SK-N-SH treated with all-trans-retinoic acid at 6 μM for 48 hours (cell line): Measurements from ENCODE around the gene FRMD3.

Experiments used
- ATAC-seq: fragments of 200-7000 bp; cut with Tn5 transposase; 3 replicates; pipeline ENCODE4 v1.9.1; 2020; ENCODE audit warnings: mild to moderate bottlenecking, moderate library complexity
- ARNTL ChIP-seq: fragments of 450-650 bp; formaldehyde crosslinking; IDR thresholded peaks from 2 replicates; pipeline ENCODE4 v1.5.0; 2020; ENCODE audit warnings: low read depth, mild to moderate bottlenecking, moderate library complexity, borderline replicate concordance
- BACH2 ChIP-seq: fragments of 250-450 bp; sonication (Bioruptor Pico); IDR thresholded peaks from 2 replicates; pipeline ENCODE4 v1.9.0; 2021; ENCODE audit warnings: mild to moderate bottlenecking, borderline replicate concordance
- CSDC2 ChIP-seq: fragments of 250-450 bp; sonication (Bioruptor Pico); IDR thresholded peaks from 2 replicates; pipeline ENCODE4 v1.5.0; 2020; ENCODE audit warnings: mild to moderate bottlenecking, moderate library complexity
- GLIS3 ChIP-seq: fragments of 250-450 bp; sonication (Bioruptor Pico); IDR thresholded peaks from 2 replicates; pipeline ENCODE4 v1.5.0; 2020; ENCODE audit warnings: mild to moderate bottlenecking, moderate library complexity
- ISL1 ChIP-seq: fragments of 250-450 bp; sonication (Bioruptor Pico); IDR thresholded peaks from 2 replicates; pipeline ENCODE4 v2.1.2; 2022; ENCODE audit warnings: mild to moderate bottlenecking, moderate library complexity
- OSR1 ChIP-seq: fragments of 250-450 bp; sonication (Bioruptor Pico); IDR thresholded peaks from 2 replicates; pipeline ENCODE4 v1.8.0; 2022; ENCODE audit warnings: moderate library complexity, mild to moderate bottlenecking, inconsistent platforms
- PATZ1 ChIP-seq: fragments of 250-450 bp; sonication (Bioruptor Pico); IDR thresholded peaks from 2 replicates; pipeline ENCODE4 v1.8.0; 2020; ENCODE audit warnings: mild to moderate bottlenecking, moderate library complexity, borderline replicate concordance
- POU6F1 ChIP-seq: fragments of 250-450 bp; sonication (Bioruptor Pico); IDR thresholded peaks from 2 replicates; pipeline ENCODE4 v1.8.0; 2021; ENCODE audit warnings: low read depth, mild to moderate bottlenecking, moderate library complexity, borderline replicate concordance
- PPARA ChIP-seq: fragments of 250-450 bp; sonication (Bioruptor Pico); IDR thresholded peaks from 2 replicates; pipeline ENCODE4 v1.5.0; 2020; ENCODE audit warnings: mild to moderate bottlenecking, borderline replicate concordance
- RARB ChIP-seq: fragments of 250-450 bp; sonication (Bioruptor Pico); IDR thresholded peaks from 2 replicates; pipeline ENCODE4 v1.8.0; 2021; ENCODE audit warnings: mild to moderate bottlenecking, moderate library complexity
- SNAI2 ChIP-seq: fragments of 250-450 bp; sonication (Bioruptor Pico); IDR thresholded peaks from 2 replicates; pipeline ENCODE4 v1.5.0; 2020; ENCODE audit warnings: mild to moderate bottlenecking, moderate library complexity
- TCF4 ChIP-seq: fragments of 250-450 bp; sonication (Bioruptor Pico); IDR thresholded peaks from 2 replicates; pipeline ENCODE4 v1.8.0; 2021; ENCODE audit warnings: mild to moderate bottlenecking, moderate library complexity, borderline replicate concordance
- TOX ChIP-seq: fragments of 250-450 bp; sonication (Bioruptor Pico); IDR thresholded peaks from 2 replicates; pipeline ENCODE4 v1.8.0; 2021; ENCODE audit warnings: mild to moderate bottlenecking, moderate library complexity, borderline replicate concordance
- ZC3H10 ChIP-seq: fragments of 250-450 bp; sonication (Bioruptor Pico); IDR thresholded peaks from 2 replicates; pipeline ENCODE4 v1.5.1; 2021; ENCODE audit warnings: mild to moderate bottlenecking, moderate library complexity
- ZFP3 ChIP-seq: fragments of 250-450 bp; sonication (Bioruptor Pico); IDR thresholded peaks from 2 replicates; pipeline ENCODE4 v1.5.0; 2020; ENCODE audit warnings: mild to moderate bottlenecking, moderate library complexity
- ZFP30 ChIP-seq: fragments of 450-650 bp; formaldehyde crosslinking; IDR thresholded peaks from 2 replicates; pipeline ENCODE4 v1.5.0; 2022; ENCODE audit warnings: mild to moderate bottlenecking, moderate library complexity
- ZNF565 ChIP-seq: fragments of 450-650 bp; formaldehyde crosslinking; conservative IDR thresholded peaks from 2 replicates; pipeline ENCODE4 v1.5.0; 2020; ENCODE audit warnings: low read depth, mild to moderate bottlenecking, moderate library complexity
- ZNF70 ChIP-seq: fragments of 450-650 bp; formaldehyde crosslinking; IDR thresholded peaks from 2 replicates; pipeline ENCODE4 v1.5.0; 2020; ENCODE audit warnings: mild to moderate bottlenecking, moderate library complexity
- TF ChIP-seq, protein P1 (sequence below): fragments of 250-450 bp; sonication (Bioruptor Pico); IDR thresholded peaks from 2 replicates; pipeline ENCODE4 v1.5.1; 2021; ENCODE audit warnings: mild to moderate bottlenecking, moderate library complexity
- TF ChIP-seq, protein P2 (sequence below): fragments of 250-450 bp; sonication (Bioruptor Pico); IDR thresholded peaks from 2 replicates; pipeline ENCODE4 v1.5.0; 2020; ENCODE audit warnings: mild to moderate bottlenecking, moderate library complexity

Gene FRMD3

DNA sequence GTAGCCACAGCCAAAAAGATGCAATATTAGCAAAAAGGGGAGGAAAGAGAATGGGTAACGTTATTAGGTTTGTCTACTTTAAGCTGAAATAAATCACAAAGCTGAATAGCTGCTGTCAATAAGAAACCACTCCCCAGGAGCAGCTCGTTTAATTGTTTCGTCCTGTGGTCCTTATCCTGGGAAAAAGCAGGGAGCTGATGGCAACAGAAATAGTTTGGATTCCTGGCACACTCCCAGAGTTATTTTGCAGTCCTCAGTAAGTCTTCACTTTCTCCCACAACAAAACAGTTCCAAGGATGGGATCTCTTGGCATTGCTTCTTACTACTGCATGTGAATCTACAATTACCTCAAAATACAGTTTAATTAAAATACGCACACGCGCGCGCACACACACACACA, 28.8 kb downstream of the FRMD3 start:
- TF ChIP-seq ZC3H10 (CRISPR knock-in tag): no peak; the same call in 1 of the 2 replicates
- peak; percentile 68; the same call in 1 of the 2 replicates for TF ChIP-seq ISL1 (CRISPR knock-in tag)
- ATAC-seq: peak; percentile 84

GRCh38 chr9:83508067-83508466, 30.1 kb downstream of the FRMD3 start:
- no peak for TF ChIP-seq RARB (CRISPR knock-in tag)
- ATAC-seq: no peak

GRCh38 chr9:83505282-83505681, 32.9 kb downstream of the FRMD3 start:
- TF ChIP-seq ZFP3 (no peak), GLIS3 (CRISPR knock-in tag) (no peak), ISL1 (CRISPR knock-in tag) (no peak), TCF4 (no peak), ZC3H10 (CRISPR knock-in tag) (no peak), OSR1 (CRISPR knock-in tag) (no peak), POU6F1 (CRISPR knock-in tag) (no peak), TOX (no peak), BACH2 (CRISPR knock-in tag) (no peak), ARNTL (CRISPR knock-in tag) (no peak)
- TF ChIP-seq, protein P1, sequence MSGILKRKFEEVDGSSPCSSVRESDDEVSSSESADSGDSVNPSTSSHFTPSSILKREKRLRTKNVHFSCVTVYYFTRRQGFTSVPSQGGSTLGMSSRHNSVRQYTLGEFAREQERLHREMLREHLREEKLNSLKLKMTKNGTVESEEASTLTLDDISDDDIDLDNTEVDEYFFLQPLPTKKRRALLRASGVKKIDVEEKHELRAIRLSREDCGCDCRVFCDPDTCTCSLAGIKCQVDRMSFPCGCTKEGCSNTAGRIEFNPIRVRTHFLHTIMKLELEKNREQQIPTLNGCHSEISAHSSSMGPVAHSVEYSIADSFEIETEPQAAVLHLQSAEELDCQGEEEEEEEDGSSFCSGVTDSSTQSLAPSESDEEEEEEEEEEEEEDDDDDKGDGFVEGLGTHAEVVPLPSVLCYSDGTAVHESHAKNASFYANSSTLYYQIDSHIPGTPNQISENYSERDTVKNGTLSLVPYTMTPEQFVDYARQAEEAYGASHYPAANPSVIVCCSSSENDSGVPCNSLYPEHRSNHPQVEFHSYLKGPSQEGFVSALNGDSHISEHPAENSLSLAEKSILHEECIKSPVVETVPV (CRISPR knock-in tag): no peak
- TF ChIP-seq, protein P2, sequence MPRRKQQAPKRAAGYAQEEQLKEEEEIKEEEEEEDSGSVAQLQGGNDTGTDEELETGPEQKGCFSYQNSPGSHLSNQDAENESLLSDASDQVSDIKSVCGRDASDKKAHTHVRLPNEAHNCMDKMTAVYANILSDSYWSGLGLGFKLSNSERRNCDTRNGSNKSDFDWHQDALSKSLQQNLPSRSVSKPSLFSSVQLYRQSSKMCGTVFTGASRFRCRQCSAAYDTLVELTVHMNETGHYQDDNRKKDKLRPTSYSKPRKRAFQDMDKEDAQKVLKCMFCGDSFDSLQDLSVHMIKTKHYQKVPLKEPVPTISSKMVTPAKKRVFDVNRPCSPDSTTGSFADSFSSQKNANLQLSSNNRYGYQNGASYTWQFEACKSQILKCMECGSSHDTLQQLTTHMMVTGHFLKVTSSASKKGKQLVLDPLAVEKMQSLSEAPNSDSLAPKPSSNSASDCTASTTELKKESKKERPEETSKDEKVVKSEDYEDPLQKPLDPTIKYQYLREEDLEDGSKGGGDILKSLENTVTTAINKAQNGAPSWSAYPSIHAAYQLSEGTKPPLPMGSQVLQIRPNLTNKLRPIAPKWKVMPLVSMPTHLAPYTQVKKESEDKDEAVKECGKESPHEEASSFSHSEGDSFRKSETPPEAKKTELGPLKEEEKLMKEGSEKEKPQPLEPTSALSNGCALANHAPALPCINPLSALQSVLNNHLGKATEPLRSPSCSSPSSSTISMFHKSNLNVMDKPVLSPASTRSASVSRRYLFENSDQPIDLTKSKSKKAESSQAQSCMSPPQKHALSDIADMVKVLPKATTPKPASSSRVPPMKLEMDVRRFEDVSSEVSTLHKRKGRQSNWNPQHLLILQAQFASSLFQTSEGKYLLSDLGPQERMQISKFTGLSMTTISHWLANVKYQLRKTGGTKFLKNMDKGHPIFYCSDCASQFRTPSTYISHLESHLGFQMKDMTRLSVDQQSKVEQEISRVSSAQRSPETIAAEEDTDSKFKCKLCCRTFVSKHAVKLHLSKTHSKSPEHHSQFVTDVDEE (CRISPR knock-in tag): no peak
- no peak for ATAC-seq

GRCh38 chr9:83503866-83504265, 34.3 kb downstream of the FRMD3 start:
- no peak for ATAC-seq
- no peak for TF ChIP-seq TOX
- no peak for TF ChIP-seq RARB (CRISPR knock-in tag)
- no peak for TF ChIP-seq TCF4
- no peak for TF ChIP-seq SNAI2 (CRISPR knock-in tag)
- TF ChIP-seq BACH2 (CRISPR knock-in tag): no peak
- no peak for TF ChIP-seq CSDC2 (CRISPR knock-in tag)
- TF ChIP-seq GLIS3 (CRISPR knock-in tag): no peak
- no peak for TF ChIP-seq ARNTL (CRISPR knock-in tag)
- no peak for TF ChIP-seq PPARA (CRISPR knock-in tag)
- TF ChIP-seq ZC3H10 (CRISPR knock-in tag): no peak
- TF ChIP-seq ZNF565 (CRISPR knock-in tag): no peak
- no peak for TF ChIP-seq PATZ1 (CRISPR knock-in tag)
- no peak for TF ChIP-seq ZFP3
- no peak for TF ChIP-seq ISL1 (CRISPR knock-in tag)
- TF ChIP-seq ZNF70 (CRISPR knock-in tag): no peak
- no peak for TF ChIP-seq OSR1 (CRISPR knock-in tag)
- TF ChIP-seq ZFP30 (CRISPR knock-in tag): no peak
- TF ChIP-seq, protein P2 (CRISPR knock-in tag): no peak
